ENCODE data around the gene SLC27A1.

Gene SLC27A1

GRCh38 chr19:17541184-17541759 lies 70.9 kb downstream of the SLC27A1 start (continued):
- TF ChIP-seq TSHZ2 (CRISPR knock-in tag; IDR thresholded peaks at IDR 0.05) (no peak), CSRNP3 (CRISPR knock-in tag; IDR thresholded peaks at IDR 0.05) (no peak)

- ATAC-seq: no peak
- no peak for TF ChIP-seq CSDC2 (CRISPR knock-in tag; IDR thresholded peaks at IDR 0.05)
- no peak for TF ChIP-seq ESRRG (CRISPR knock-in tag; IDR thresholded peaks at IDR 0.05)
- TF ChIP-seq GLIS3 (CRISPR knock-in tag; IDR thresholded peaks at IDR 0.05): no peak
- TF ChIP-seq ZNF70 (CRISPR knock-in tag; IDR thresholded peaks at IDR 0.05): no peak
- no peak for TF ChIP-seq TOX (CRISPR knock-in tag; IDR thresholded peaks at IDR 0.05; ENCODE audit: borderline replicate concordance)
- TF ChIP-seq PATZ1 (CRISPR knock-in tag; IDR thresholded peaks at IDR 0.05; ENCODE audit: borderline replicate concordance): no peak
- TF ChIP-seq TSHZ2 (CRISPR knock-in tag; IDR thresholded peaks at IDR 0.05): no peak
- TF ChIP-seq RARB (CRISPR knock-in tag; IDR thresholded peaks at IDR 0.05): no peak
- no peak for TF ChIP-seq ZFP3 (CRISPR knock-in tag; IDR thresholded peaks at IDR 0.05)
- TF ChIP-seq POU6F1 (CRISPR knock-in tag; IDR thresholded peaks at IDR 0.05; ENCODE audit: borderline replicate concordance, low read depth): no peak
- TF ChIP-seq CSRNP3 (CRISPR knock-in tag; IDR thresholded peaks at IDR 0.05): no peak
- TF ChIP-seq ZNF565 (CRISPR knock-in tag; conservative IDR thresholded peaks at IDR 0.05; ENCODE audit: low read depth): no peak
- no peak for TF ChIP-seq BACH2 (CRISPR knock-in tag; IDR thresholded peaks at IDR 0.05; ENCODE audit: borderline replicate concordance)
- no peak for TF ChIP-seq ARNTL (CRISPR knock-in tag; IDR thresholded peaks at IDR 0.05; ENCODE audit: borderline replicate concordance, low read depth)
- TF ChIP-seq OSR1 (CRISPR knock-in tag; IDR thresholded peaks at IDR 0.05): no peak
- TF ChIP-seq ZNF8 (CRISPR knock-in tag; IDR thresholded peaks at IDR 0.05): no peak
- no peak for TF ChIP-seq SNAI2 (CRISPR knock-in tag; IDR thresholded peaks at IDR 0.05)
- no peak for TF ChIP-seq ISL1 (CRISPR knock-in tag; IDR thresholded peaks at IDR 0.05)
These were observed 71.7 kb downstream of the SLC27A1 start for GRCh38 chr19:17542042-17542441.
